HFF-Myc (cell line): ENCODE measurements around the gene TGIF2.

Source experiments
- DNase-seq: peaks from one replicate; pipeline ENCODE4 v3.0.0-alpha.2; 2011; ENCODE audit warnings: low read depth; ENCODE audit errors: extremely low read depth
- H3K4me3 ChIP-seq: replicated peaks from 2 replicates; pipeline ENCODE4 v1.5.1; 2011; ENCODE audit warnings: low read depth, mild to moderate bottlenecking, control low read depth, low read length
- CTCF ChIP-seq: IDR thresholded peaks from 2 replicates; pipeline ENCODE4 v1.5.1; 2012; ENCODE audit warnings: mild to moderate bottlenecking, low read depth, low read length, control low read depth; ENCODE audit errors: missing control alignments

The TGIF2 gene

GRCh38 chr20:36548704-36549627 is 24.4 kb upstream of the TGIF2 start:
- no peak overlapping the region for H3K4me3 ChIP-seq
- TF ChIP-seq CTCF = no peak
- DNase-seq = no peak

GRCh38 chr20:36549628-36549941 is 23.8 kb upstream of the TGIF2 start:
- no peak overlapping the region for H3K4me3 ChIP-seq
- no peak for DNase-seq
- no peak for TF ChIP-seq CTCF

GRCh38 chr20:36549942-36550789 is 23.2 kb upstream of the TGIF2 start:
- DNase-seq = no peak
- H3K4me3 ChIP-seq = no peak overlapping the region

GRCh38 chr20:36550790-36551299 is 22.6 kb upstream of the TGIF2 start:
- no peak for TF ChIP-seq CTCF
- H3K4me3 ChIP-seq = no peak overlapping the region
- DNase-seq = no peak

More at GRCh38 chr20:36549942-36550789, 23.2 kb upstream of the TGIF2 start:
- no peak for TF ChIP-seq CTCF

GRCh38 chr20:36555248-36555647 is 18.1 kb upstream of the TGIF2 start:
- TF ChIP-seq CTCF = no peak
- no peak for DNase-seq
- no peak overlapping the region for H3K4me3 ChIP-seq

GRCh38 chr20:36562724-36563123 is 10.7 kb upstream of the TGIF2 start:
- no peak for TF ChIP-seq CTCF
- H3K4me3 ChIP-seq = no peak overlapping the region
- DNase-seq = no peak
